HG02938 (cell line): Measurements from ENCODE around the gene AQP6.

ENCODE experiments used
- ATAC-seq: cut with Tn5 transposase; IDR thresholded peaks from one replicate; pipeline ENCODE4 v1.9.1; 2021; ENCODE audit warnings: mild to moderate bottlenecking, moderate library complexity; ENCODE audit not compliant: unreplicated experiment

The AQP6 gene, protein sequence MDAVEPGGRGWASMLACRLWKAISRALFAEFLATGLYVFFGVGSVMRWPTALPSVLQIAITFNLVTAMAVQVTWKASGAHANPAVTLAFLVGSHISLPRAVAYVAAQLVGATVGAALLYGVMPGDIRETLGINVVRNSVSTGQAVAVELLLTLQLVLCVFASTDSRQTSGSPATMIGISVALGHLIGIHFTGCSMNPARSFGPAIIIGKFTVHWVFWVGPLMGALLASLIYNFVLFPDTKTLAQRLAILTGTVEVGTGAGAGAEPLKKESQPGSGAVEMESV

DNA sequence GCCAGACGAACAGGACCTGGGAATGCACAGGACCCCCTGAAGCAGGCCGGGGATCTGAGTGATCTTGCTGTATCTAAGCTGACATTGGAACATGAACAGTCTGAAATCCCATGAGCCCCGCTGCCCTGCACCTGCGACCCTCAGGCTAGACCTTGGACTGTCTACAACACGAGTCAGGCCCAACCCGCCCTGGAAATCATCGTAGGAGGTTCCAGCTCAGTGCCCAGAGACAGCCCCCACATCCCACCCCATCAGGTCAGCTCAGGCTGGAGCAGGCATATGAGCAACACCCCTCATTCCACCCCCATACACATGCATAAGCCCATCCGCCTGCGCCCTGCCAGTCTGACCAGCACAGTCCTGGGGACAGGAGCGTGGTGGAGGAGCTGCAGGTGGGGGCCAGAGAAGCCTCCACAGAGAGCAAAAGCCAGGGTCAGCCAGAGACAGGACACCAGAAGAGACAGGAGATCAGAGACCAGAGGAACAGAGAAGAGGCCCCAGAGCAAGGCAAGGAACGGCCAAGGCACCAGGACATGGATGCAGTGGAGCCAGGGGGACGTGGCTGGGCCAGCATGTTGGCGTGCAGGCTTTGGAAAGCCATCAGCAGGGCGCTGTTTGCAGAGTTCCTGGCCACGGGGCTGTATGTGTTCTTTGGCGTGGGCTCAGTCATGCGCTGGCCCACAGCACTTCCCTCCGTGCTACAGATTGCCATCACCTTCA is at the start of gene AQP6:
Gene AQP6 (plus strand): TSS at position 307 of the 720 bp plus-strand sequence. CDS start 227 bp downstream, at position 534.
- no peak for ATAC-seq

DNA sequence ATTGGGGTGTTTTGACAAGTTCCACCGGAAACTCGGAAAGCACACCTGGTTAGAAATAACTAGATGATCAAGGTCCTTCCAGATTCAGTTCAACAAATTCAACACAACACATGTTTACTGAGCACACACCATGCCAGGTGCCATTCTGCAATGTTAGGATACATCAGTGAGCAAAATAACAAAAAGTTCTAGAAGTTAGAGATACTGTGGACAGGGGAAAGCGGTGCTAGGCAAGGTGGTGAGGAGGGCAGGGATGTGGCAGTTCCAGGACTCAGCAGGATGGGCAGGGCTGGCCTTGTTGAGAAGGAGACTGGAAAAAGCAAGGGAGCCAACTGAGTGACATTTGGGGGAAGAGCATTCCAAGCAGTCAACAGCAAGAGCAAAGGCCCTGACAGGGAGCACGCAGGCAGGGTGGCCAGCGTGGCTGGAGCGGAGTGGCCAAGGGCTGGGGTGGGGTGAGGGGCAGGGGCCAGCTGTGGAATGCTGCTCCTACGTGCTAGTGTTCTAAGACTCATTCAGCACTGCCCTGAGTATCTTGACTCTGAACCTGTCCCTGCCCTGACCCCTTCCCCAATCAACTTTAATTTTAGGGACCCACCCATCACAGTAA is 49.6 kb upstream of the AQP6 start:
- no peak for ATAC-seq

DNA sequence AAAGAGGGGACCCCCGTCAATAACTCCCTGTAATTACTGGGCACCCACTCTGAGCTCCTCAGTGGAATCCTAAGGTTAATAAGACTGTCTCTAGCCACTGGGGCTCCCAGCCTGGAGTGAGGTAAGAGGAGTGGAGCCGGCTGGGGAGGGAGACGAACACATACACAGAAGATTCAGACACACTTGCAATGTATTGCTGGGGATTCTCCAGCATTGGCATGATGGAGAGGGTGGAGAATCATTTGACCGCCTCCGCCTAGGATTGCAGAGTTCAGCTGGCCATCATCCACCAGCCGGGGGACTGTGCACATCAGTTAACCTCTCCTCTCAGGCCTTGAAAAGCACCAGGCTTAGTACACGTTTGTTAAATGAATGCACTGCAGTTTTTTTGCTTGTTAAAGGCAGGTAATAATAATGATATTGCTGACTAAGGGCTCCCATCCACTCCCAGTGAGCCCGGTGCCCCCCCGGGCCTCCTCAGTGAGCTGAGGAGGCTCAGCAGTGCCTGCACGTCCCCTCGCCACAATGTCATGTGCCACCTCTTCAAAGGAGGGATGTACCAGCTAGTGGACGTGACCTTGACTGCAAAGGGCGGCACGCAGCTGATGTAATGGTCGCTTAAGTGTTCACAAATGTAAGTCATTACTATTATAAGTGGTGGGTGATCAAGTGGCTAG is 48.7 kb upstream of the AQP6 start:
- no peak for ATAC-seq

DNA sequence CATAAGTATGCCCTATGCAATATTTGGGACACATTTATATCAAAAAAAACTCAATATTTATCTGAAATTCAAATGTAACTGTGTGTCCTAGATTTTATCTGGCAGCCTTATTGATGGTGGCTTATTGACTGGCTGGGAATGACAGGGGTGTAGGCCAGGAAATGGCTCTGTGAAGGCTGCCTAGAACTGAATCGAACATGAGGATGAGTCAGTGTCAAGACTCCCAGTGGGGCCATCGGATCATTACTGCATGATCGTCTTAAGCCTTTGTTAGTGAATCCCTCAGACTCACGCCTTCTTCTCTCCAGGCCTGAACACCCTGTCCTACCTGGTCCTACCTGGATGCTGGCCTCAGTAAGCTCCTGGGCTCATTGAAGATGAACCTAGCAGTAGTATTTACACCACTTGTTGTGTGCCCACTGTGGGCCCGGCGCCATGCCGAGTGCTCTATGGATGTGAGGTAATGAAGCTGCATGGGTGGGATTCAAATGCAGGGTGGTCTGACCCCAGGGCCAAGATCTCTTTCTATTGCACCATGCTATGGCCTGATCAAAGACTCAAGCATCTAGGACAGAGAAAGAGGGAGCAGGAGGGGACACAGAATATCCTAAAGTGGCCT is 48.0 kb upstream of the AQP6 start:
- ATAC-seq = no peak

DNA sequence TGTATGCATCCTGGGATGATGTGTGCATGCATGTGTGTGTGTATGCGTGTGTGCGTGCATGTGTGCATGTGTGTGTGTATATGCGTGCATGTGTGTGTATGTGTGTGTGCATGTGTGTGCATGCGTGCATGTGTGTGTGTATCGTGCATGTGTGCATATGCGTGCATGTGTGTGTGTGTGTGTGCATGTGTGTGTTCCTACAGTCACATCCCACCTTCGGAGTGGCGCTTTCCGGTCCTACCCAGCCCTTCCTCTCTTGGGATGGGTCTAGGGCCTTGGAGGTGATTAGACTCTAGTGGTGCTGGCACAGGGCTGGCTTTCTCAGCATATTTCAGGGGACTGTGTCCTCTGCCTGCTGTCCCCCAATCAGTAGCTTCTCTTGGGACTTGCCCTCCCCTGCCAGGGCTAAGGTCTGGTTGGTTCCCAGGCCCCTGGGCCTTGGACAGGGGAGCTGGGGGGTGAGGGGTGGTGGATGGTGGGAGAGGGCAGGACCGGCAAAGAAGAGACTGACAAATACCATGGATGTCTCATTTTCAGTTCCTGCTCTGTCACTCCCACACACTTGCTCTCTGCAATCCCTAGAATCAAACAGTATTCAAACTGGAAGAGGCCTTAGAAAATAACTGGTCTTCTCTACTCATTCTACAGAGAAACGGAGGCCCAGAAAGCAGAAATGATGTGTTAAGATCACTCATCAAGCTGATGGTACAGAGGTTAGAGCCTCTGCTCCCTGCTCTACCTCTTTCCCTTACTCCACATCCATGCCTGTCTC is 47.1 kb upstream of the AQP6 start:
- no peak for ATAC-seq

DNA sequence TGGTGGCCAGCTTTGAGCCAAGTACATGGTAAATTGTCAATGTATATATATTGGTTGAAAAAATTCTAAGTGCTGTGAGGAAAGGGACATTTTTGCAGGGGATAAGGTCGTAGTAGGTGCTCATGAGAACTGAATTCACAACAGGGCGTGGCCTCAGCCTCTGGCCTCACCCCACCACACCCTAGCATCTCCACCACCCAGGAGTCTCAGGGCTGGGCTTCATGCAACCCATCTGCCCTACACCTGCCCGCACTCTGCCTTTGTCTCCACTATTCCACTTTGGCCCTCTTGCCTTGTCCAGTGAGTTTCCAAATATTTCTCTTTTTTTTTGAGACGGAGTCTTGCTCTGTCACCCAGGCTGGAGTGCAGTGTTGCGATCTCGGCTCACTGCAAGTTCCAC is 44.3 kb upstream of the AQP6 start:
- ATAC-seq = no peak

DNA sequence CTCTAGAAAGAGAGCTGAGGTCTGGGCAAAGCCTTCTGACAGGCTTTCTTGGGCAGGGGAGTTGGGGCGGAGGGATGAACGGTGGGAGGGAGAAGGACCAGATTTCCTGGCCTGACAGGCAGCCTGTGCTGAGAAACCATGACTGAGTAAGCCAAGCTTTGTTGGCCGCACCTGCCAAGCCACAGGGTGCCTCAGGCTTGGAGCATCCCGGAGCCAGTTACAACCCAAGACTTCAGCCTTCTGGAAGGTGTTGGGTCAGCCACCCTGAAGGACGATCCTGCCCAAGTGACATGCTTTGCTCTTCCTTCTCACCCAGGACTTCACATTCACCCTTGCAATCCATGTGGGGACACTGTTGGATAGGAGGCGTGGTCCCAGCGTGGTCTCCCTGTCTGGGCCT is 43.2 kb upstream of the AQP6 start:
- ATAC-seq = no peak

DNA sequence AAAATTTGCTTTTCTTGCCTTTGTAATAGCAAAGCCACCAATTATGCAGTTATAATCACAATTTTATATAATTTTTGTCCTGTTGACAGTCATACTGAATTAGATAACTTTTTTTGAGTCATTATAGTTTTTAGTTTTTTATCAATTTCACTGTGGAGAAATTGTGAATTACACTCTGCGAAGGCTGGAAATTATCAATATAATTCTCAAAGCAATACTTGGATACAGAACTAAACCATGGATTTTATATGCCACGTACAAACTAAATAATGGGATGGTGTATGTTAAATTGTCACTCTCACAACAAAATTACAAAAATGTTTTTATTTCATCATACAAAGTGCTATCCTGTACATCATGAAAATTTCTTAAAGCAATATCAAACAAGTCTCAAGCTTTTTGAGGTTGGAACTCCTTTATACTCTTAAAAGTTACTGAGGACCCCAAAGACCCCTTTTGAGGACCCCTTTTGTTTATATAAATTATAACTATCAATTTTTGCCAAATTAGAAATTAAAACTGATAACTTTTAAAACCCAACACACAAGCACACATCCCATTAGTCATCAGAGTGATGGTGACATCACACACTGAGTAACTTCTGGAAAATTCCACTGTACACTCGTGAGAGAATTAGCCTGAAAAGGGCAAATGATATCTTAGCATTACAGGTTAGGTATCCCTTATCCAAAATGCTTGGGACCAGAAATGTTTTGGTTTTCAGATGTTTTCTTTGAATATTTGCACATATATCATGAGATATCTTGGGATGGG is 42.0 kb upstream of the AQP6 start:
- no peak for ATAC-seq

DNA sequence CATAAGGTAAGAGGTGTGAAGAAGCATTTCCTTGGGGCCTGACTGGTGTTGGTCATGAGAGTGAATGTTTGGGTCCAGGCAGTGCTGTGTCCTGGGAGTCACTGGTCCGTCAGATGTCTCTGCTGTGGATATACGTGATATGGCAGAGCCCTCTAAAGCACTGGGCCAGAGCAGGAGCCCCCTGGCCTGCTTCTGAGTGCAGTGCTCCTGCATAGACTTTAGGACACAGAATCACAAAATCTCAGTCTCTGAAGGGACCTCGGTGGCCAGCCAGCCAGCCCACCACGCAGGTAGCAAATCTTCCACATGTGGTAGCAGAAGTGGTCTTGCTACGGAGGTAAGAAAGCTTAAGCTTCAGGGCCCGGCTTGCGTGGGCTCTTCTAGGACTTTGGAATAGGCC is 40.7 kb upstream of the AQP6 start:
- ATAC-seq = no peak

DNA sequence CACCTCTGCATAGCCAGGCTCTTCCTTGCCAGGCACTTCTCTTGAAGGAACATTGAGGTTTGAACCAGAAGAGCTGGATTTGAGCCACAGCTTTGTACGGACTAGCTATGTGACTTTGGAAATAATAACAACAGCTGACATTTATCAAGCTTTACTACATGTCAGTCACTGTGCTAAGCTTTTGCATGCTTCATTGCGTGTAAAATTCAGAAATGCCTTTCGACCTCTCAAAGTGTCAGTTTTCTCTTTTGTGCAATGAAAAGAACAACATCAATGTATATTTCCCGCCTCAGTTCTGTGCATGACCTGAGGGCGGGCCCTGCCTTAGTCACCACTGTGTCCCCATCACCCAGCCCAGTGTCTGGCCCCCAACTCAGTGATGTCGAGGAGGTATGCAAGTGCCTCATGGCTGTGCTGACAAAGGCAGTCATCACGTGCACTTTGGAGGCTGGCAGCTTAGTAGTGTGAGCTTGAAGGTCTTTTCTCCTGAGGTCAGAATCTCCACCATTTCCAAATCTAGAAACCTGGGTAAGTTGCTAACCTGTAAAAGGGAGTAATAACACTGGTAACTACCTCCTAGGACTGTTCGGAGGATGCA is 40.1 kb upstream of the AQP6 start:
- ATAC-seq = no peak

DNA sequence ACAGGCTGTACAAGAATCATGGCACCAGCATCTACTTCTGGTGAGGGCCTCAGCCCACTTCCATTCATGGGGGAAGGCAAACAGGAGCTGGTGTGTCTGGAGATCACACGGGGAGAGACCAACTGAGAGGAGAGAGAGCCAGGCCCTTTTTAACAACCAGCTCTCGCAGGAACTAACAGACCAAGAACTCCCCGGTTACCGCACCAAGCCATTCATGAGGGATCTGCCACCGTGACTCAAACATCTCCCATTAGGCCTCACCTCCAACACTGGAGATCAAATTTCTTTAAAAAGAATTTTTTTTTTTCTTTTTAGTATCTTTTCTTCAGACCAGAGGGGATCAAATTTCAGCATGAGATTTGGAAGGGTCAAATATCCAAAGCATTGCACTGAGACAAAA is 39.0 kb upstream of the AQP6 start:
- no peak for ATAC-seq

DNA sequence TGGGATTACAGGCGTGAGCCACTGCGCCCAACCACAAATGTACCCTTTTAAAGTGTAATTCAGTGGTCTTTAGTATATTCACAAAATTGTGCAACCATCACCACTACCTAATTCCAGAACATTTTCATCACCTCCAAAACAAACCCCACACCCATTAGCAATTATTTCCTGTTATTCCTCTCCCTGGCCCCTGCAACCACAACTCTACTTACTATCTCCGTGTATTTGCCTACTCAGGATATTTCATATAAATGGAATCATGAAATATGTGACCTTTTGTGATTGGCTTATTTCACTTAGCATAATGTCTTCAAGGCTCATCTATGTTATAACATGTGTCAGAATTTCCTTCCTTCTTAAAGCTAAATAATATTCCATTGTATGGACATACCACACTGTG is 38.2 kb upstream of the AQP6 start:
- no peak for ATAC-seq

DNA sequence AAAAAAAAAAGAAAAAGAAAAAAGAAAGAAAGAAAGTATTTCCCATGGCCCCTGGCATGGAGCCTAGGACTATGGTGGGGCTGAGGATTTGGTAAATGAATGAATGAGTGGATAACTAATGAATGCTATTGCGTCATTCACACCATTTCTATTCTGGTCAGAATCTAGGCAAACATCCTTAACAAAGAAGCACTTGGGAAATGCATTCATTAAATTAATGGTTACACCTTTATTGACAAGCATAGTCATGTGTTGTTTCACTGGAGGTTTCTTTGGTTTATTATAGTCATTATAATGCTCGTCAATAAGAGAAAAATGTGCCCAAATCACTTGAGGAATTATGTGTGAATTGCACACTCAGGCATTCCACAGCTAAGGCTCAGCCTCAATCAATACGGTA is 35.8 kb upstream of the AQP6 start:
- no peak for ATAC-seq

DNA sequence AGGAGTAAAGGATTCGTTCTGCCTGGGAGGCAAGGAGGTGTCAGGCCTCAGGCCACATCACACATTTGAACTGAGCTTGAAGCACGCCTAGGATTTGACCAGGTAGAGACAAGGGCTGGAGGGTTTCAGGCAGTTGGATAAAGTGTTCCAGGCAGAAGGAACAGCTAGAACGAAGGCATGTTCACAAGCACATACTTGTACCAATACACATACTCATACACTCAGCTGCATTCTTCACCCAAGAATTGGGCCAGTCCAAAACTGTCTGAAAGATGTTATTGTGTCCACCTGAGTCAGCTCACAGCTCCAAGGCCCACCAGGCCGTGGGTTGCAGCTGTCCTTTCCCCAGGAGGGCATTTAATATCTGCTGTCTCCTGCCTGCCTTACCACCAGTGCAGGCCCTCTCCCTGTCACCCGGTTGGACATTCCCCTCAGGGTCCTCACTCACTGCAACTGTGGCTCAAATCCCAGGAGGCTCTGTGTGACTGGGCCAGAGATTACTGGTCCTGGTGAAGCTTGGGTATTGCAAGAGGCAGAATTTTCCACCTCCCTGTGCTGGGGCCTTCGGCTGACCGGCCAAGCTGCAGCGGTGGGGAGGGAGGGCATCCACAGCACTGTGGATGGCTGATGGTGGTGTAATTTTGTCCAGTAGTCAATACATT is 35.0 kb upstream of the AQP6 start:
- no peak for ATAC-seq

DNA sequence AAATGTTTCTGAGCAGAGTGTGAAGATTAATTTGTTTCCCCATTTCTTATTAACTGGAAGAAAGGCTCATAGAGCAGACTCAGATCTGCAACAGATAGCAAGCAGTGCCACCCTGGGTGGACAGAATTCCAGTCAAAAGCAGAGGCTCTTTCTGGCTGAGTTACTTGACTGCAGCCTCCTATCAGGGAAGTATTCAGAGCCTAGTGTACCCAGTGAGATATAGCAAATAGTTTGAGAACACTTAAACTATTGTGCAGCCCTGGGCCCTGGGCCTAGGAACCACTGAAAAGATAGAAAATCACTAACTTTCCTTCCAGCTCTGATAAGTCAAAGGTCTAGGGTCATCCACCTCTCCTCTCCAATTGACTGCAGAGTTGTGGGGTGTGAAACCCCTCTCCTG is 33.4 kb upstream of the AQP6 start:
- ATAC-seq = no peak

DNA sequence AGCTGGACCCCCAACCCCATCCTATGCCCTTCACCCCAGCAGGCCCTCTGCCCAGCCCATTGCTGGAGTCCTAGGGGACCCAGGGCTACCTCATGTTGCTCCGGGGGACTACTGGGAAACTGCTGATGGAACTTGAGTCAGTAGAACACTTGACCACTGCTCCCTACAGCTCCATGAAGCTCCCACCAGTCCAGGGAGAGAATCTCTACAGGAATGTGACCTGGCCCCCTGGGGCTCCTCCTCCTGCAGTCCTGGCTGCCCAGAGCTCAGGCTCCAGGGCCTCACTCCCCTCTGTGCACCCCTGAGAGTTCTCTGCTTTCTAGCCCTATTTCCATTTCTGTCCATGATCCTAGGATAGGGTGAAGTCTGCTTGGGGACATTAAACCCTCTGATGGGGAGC is 33.0 kb upstream of the AQP6 start:
- no peak for ATAC-seq

DNA sequence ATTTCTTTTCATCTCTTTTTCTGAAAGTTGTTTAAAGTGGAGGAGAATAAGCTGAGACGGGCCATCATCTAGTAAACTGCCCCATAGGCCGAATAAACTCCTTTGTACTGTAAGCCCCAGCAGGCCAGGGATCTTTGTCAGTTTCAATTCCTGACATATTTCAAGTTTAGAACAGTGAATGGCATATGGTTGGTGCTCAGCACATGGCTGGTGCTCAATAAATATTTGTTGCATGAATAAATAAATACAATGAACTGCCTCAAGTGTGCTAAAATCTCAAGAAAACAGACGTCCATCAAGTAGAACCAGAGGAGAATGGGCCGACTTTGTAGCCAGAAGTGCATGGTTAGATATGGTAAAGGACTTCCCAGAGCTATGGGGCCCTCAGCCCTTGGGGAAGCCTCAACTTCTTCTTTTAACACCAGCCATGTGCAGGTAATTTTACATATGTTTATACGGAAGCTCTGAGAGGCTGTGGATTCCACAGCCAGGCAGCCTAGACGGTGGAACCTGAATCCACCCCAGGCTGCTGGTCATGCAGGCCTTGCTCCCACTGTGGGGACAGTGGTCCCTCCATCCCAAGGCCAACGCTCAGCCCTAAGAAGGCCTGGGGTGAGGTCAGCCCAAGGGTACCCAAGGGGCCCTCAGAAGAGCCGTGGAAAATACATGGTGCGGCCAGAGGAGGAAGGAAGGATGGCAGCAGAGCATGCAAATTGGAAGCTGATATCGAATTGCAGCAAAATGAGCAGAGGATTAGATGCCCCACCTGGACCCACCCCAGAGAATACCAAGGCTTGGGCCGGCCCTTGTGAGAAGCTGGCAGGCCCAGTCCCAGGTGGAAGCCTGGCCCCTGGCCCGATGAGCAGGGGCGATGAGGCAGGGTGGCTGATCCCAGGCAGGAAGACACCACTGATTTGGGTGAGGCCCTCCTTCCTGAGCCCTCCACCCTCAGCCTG is 30.9 kb upstream of the AQP6 start:
- no peak for ATAC-seq

DNA sequence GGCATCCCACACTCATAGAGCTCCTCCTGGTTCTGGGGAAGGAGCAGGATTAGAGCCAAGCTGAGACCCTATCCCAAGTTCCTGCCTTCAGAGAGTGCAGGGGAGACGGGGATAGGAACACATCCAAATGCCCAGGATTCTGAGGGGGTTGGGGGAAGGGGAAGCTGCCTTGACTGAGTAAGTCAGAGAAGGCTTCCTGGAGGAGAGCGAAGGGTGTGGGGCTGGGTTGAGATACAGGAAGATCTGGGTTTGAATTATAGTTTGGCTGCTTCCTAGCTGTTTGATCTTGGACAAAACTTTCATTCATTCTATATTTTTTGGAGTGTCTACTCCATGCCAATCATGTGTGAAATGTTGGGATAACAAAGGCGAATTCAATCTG is 30.2 kb upstream of the AQP6 start:
- no peak for ATAC-seq
